ENCODE data around the gene FADS2.
A peak's percentile ranks its signal among the peaks of the same experiment; 100 is the strongest.

FADS2 gene

DNA sequence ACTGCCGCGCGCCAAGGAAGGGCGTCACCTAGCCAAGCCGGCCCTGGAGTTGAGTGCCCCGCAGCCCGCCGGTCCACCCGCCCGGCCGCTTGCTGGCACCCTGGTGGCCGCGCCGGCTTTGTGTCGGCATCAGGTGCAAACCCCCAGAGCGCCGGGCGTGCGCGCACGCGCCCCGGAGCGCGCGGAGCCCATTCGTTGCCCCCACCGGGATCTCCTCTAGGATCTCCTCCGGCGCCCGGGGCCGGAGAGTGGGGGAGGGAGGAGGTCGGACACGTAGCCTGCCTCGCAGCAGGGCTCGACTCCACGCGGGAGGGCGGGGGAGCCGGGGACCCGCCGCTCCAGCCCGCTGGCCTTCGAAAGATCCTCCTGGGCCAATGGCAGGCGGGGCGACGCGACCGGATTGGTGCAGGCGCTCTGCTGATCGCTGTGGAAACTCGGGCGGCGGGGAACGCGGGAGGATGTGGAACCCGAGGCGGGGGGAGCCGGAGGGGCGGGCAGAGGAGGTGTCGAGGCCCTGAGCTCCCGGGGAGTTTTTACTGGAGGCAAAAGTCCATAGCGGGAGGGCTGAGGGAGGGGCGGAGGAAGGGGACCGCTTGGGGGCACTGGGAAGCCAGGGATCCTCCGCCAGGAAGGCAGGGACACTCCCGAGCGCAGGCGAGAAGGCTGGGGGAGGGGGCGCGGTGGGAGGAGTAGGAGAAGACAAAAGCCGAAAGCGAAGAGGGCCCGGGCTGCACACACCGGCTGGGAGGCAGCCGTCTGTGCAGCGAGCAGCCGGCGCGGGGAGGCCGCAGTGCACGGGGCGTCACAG, at the start of gene FADS2:
Gene FADS2, plus strand, starts transcription at position 730 of the 808 bp plus-strand sequence. CDS start 91 bp downstream, outside the sequence.
- peak; percentile 52 for DNase-seq

DNA sequence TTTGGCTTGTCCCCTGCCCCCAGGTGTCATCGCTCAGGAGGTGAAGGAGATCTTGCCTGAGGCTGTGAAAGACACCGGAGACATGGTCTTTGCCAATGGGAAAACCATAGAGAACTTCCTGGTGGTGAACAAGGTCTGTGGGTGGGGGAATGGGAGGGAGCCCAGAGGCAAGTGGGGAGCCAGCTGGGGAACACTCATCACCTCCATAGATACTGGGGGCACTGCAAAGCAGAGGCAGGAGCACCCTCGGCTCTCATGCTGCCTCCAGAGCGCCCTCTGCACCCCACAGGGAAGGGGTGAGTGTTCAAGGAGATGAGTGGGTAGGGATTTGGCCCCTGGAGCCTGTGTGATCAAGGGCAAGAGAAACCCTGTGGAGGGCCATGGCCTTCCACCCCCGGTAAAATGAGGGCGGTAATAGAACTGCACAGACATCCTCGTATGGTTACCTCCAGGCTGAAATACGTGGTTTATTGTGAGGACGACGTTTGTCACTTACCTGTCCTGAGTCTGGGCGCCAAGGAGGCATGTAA, 49.7 kb upstream of the FADS2 start:
- no peak for DNase-seq

DNA sequence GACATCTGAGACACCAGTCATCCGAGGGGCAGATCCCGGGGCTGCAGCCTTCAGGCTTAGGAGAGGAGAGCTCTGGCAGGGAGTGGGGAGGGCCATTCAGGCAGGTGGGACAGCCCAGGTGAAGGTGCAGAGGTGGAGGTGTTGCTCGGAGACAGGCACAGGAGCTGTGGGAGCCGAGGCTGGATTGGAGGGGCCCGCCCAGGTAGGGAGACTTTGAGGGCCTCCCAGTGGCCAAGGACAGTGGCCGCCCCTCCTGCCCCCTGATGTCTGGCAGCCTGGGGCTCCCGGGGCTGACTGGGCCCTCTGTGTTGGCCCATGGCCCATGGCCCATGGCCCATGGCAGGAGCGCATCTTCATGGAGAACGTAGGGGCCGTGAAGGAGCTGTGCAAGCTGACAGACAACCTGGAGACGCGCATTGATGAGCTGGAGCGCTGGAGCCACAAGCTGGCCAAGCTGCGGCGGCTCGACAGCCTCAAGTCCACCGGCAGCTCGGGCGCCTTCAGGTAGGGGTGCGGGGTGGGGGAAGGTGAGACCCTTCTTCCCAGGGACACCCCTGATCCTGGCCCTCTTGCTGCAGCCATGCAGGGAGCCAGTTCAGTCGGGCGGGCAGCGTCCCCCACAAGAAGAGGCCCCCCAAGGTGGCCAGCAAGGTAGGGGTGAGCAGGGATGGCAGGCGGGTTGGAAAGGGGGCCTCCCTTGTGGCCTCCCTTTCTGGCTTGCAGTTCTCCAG, 49.0 kb upstream of the FADS2 start:
- DNase-seq, result no peak

DNA sequence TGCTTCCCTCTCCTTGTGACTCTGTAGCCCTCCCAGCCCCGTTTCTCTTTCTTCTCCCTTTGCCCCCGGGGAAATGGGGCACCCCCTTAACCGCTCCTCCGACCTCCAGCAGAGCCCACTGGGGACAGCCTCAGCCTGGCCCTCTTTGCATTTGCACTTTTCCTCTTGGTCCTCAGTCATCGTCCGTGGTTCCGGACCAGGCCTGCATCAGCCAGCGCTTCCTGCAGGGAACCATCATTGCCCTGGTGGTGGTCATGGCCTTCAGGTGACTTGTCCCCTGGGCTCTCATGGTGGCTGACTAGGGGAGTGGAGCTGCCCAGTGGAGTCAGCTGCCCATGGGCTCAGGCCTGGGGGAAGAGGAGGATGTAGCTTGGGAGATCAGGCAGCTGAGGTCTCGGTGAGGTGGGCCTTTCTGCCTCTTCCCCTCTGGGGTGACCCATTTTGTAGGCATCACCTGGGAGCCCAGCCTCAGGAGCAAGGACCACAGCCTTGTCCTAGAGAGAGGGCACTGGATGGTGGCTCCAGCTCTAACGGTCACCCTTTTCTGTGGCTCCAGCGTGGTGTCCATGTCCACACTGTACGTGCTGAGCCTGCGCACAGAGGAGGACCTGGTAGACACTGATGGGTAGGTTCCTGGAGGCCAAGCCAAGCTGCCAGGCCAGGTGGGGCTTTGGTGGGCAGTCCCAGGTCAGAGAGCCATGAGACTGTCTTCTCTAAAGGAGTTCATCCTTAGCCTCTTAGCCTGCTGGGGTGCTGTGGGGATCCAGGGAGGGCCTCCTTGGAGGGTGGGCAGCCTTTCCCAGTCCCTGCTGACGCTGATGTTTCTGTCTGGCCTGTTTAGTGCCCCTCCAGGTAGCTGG, 48.2 kb upstream of the FADS2 start:
- no peak for DNase-seq

DNA sequence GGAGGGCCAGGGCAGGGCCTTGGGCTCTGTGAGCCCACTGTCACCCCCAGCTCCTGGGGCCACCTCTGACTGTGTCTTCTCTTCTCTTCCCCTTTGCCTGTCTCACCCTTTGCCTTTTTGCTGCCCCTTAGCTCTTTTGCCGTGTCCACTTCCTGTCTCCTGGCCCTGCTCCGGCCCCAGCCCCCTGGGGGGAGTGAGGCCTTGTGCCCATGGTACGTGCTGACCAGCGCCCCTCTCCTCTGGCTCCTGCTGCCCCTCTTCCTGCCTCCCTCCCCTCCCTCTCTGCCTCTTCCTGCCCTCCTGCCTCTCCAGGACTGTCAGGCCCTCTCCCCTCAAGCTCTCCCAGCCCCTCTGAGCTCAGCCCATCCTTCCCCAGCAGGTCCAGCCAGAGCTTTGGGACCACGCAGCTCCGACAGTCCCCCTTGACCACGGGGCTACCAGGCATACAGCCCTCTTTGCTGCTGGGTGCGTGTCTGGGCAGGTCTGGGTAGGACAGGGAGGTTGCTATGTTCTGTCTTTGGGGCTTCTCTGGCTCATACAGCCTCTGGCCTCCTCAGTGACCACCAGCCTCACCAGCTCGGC, 47.4 kb upstream of the FADS2 start:
- DNase-seq, result no peak

DNA sequence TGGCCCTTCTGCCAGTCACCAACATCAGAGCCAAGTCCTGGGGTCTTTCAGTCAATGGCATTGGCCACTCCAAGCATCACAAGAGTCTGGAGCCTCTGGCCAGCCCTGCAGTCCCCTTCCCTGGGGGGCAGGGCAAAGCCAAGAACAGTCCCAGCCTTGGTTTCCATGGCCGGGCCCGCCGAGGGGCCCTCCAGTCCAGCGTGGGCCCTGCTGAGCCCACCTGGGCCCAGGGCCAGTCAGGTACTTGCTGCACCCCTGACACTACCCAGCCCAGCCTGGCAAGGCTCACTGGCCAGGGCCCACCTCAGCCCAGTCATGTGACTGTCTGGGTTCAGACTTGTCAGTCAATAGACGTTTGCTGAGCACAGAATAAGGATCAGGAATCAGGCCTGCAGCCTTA, 46.5 kb upstream of the FADS2 start:
- DNase-seq, result no peak

DNA sequence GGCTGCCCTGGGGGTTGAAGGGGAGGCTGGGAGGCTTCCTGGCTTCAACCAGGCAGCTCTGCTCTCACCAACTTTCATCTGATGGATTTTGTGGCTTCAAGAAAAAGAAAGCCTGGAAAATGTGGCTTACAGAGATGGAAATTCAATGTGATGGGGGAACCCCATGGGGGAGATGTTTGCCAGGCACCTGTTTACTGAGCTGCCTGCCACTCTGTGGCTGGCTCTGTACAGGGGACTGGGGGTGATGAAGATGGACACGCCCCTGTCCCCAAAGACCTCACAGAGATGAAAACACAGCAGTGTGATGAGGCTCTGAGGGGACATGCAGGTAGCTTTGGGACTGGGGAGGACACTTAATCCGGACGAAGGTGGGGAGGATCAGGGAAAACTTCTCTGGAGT, 45.8 kb upstream of the FADS2 start:
- DNase-seq, result no peak

DNA sequence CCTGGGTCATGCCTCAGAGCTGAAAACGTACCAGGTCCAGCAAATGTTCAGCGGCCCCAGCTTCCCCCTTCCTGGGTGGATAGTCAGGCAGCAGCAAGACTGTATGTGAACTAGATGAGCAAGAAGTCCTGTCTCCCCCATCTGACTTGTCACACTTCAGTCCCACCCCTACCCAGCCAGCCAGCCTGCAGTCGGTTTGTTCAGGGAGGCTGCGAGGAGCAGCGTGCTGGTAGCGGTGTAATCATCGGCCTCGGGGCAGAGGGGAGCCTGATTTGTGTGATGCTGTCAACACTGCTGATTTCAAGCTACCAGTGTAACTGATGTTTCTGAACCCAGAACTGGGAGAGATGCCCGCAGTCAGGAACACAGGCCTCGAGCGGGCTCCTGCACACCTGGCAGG, 45.3 kb upstream of the FADS2 start:
- DNase-seq, result no peak

DNA sequence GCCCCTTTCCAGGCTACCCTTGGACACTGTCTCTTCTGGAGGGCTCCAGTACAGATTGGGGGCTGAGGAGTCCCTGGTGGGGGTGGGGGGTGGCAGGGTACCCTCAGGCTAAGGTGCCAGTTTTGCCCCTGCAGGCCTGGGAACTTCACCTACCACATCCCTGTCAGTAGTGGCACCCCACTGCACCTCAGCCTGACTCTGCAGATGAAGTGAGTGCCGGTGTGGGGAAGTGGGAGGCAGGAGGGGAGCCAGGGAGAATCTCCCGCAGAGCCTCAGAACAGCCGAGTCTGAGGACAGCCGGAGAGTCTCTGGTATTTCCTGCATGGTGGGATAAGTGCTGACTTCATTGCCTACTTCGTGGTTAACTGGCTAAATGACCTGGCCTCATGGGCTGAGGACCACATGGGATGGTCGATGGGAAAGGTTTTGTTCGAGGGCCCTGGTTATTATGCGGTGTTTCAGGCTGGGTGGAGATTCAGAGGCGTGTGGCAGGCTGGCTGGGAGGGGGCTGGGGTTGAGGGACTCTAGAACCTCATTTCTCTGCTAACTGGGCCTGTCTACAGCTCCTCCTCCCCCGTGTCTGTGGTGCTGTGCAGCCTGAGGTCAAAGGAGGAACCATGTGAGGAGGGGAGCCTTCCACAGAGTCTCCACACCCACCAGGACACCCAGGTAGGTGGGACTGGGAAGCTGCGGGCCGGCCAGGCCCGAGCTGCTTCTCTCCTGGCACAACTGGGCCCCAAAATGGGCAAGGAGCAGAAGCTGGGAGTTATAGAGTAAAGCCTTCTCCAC, 44.2 kb upstream of the FADS2 start:
- DNase-seq, result no peak

DNA sequence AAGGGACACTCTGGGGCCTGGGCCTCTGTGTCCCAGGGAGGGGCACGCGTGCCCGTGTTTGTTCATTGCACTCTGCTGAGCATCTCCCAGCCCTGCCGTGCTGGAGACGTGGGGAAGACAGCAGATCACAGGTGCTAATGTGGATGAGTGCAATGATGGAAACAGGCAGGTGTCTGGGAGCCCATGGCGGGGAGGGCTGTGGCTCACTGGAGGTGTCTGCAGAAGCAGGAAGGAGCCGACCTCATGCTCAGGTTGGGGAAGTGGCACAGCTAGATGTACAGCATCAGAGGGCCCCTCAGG, 43.6 kb upstream of the FADS2 start:
- no peak for DNase-seq

DNA sequence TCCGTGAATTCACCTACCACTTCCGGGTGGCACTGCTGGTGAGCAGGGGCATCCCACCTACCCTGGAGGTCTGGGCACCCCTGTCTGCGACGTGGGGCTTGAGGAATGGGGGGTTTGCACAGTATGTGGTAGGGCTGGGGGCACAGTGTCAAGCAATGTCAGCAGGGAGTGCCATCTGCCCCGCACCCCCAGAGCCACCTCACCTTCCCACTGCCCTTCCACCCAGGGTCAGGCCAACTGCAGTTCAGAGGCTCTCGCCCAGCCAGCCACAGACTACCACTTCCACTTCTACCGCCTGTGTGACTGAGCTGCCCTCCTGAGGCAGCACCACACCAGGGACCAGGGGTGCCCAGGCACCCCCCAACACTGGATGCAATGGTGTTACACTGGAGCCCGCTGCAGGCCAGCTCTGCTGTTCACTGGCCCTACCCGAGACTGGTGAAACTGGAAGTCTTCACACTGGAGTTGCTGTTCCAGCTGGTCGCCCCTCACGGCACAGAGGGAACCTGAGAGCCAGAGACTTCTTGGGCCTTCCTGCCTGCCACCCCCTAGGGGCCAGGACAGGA, 42.2 kb upstream of the FADS2 start:
- DNase-seq, result no peak

DNA sequence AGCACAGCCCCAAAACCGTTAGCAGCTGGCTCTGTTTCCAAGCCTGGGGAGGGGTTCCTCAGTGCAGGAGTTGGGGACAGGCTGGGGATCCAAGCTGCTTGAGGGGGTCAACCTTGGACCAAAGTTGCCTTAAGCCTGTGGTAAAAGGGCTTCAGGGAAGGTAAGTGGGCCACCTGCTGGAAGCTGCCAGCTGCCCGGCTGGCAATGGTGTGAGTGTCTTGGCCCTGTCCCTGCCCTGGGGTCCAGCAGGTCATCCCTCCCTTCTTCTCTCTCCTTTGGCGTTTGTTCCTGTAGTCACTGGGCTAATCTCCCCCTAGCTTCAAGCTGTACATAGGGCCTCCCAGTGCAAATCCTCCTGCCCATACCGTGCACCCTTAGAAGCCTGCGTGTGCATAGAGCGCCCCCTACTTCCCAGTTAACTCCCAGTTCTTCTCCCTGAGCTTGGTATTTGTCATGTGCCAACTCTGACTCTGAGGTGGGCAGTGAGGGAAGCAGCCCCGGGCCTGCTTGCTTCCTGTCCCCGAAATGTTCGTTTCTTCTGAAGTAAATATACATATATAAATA, 40.1 kb upstream of the FADS2 start:
- no peak for DNase-seq

DNA sequence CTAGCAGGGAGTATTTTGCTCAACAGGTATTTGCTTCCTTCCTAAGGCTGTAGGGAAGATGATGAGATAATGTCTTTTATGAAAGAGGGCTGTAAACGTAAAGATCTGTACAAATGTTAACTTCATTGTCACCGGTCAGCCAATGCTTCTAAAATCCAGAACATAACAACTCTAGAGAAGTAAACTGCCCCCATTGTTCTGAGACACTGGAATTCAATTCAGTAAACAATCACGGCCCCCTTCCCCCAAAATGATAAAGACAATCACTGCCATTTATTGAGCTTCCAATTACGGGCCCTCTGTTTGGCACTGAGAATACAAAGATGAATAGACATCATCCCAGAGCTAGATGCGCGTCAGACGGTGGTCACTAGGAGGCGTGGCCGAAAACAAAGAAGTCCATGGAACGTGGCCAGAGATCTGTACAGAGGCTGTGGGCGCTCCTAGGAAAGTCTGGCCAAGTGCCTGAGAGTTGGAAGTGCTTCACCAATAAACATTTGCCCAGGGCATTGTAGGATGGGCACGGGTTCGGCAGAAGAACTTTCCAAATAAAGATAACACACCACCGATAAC, 36.3 kb upstream of the FADS2 start:
- peak; percentile 21 for DNase-seq

DNA sequence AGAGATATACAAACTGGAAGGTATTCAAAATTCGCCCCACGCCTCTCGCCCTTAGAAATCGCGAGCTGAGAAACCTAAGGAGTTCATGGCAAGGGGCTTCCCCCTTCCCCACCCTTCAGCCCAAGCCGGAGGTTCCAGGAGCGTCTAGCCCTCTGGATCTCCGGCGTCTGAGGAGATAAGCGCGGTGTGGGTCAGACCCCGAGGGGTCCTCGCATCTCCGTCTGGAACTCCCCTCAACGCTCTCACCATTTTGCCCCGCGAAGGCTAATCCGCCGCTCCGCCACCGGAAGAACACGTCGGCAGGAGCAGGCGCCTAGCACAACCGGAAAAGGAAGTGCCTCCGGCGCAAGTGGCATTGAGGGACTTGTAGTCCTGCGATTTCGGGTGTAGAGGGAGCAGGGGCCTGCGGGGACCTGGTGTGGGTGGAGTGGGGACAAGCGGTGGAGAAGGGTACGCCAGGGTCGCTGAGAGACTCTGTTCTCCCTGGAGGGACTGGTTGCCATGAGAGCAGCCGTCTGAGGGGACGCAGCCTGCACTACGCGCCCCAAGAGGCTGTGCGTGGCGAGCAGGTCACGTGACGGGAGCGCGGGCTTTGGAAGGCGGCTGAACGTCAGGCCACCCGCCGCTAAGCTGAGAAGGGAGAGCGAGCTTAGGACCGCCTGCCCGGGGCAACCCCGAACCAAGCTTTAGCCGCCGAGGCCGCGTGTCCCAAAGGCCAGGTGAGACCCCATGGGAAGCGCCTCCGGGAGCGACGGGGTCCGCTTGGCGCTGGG, 35.6 kb upstream of the FADS2 start, which contains the start of the genes FEN1 and TMEM258:
Gene FEN1, plus strand, starts transcription at position 602 of the 773 bp plus-strand sequence. CDS start 2,451 bp downstream, outside the sequence.
Gene TMEM258, minus strand, starts transcription at position 290 of the 773 bp plus-strand sequence. Its CDS starts 41 bp downstream, at position 249.
- peak; percentile 80 for DNase-seq

DNA sequence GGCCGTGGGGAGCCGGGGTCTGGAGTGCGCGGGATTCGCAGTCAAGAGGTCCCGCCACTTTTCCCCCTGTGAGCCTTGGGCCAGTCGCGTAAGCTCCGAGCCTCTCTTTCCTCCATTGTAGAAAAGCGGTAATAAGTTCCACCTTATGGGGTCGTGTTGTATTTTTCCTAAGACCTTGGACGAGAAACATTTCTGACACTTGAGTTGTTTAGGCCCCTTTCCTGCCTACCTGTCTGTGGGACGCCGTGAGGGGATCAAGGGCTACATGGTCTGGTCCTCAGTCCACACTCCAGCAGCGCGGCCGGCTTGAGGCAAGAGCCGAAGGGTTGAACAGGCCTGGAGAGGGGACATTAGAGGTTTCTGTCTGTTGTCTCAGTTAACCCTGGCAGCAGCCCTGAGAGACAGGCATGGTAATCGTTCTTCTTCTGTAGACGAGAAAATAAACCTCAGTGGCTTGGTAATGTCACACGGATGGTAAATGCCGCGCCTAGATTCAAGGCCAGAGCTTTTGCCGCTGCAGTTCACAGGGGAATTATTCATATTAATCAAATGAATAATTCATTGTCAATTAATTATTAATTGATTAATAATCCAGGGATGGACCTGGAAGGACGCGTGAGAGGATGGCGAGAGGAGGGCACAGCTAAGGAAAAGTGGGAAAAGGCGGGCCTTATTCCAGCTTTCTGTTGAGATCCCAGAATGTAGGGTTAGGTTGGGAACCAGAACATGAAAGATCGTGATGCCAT, 34.8 kb upstream of the FADS2 start:
- DNase-seq, result no peak

DNA sequence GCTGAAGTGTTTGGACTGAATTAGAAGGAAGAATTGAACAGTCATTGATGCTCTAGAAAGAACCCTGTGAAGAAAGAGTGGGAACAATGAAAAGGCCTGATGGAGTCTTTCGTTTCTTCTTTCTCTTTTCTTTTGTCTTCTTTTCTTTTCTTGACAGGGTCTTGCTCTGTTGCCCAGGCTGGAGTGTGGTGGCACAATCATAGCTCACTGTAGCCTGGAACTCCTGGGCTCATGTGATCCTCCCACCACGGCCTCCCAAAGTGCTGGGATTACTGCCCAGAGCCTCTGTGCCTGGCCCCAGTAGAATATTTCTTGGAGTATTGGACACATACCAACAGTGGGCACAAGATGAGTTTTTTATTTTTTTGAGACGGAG, 34.3 kb upstream of the FADS2 start:
- DNase-seq, result no peak

DNA sequence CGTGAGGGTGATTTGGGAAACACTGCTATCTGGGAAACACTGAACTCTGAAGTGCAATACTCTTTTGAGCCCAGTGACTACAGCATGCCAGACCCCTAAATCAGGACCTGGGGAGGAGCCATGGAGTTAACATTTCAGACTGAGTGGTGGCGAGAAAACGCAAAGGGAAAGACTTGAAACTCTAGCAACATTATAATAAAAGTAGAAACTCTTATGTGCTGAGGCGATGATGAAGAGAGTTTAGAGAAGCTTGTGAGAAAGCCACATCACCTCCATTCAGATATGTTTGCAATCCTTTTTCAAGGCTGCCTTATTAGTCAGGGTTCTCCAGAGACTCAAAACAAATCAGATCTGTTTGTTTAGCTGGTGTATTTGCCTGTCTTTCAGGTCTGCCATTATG, 33.5 kb upstream of the FADS2 start:
- DNase-seq, result no peak

DNA sequence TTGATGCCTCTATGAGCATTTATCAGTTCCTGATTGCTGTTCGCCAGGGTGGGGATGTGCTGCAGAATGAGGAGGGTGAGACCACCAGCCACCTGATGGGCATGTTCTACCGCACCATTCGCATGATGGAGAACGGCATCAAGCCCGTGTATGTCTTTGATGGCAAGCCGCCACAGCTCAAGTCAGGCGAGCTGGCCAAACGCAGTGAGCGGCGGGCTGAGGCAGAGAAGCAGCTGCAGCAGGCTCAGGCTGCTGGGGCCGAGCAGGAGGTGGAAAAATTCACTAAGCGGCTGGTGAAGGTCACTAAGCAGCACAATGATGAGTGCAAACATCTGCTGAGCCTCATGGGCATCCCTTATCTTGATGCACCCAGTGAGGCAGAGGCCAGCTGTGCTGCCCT, 32.6 kb upstream of the FADS2 start:
- no peak for DNase-seq

DNA sequence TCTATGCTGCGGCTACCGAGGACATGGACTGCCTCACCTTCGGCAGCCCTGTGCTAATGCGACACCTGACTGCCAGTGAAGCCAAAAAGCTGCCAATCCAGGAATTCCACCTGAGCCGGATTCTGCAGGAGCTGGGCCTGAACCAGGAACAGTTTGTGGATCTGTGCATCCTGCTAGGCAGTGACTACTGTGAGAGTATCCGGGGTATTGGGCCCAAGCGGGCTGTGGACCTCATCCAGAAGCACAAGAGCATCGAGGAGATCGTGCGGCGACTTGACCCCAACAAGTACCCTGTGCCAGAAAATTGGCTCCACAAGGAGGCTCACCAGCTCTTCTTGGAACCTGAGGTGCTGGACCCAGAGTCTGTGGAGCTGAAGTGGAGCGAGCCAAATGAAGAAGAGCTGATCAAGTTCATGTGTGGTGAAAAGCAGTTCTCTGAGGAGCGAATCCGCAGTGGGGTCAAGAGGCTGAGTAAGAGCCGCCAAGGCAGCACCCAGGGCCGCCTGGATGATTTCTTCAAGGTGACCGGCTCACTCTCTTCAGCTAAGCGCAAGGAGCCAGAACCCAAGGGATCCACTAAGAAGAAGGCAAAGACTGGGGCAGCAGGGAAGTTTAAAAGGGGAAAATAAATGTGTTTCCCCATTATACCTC, 32.1 kb upstream of the FADS2 start:
- DNase-seq, result no peak

Measured in GOT3 (cell line).